ENCODE measurements around the gene ATG14. TPM values are rescaled to one million over a fixed set of nuclear protein-coding genes. Genes with fewer than 3 reads are reported as not detected.
"Not testable (repeated sequence)": the region's sequence is repeated elsewhere in the genome, so short reads cannot be mapped to it uniquely, and the experiment has no call there.

Gene ATG14
- total RNA-seq, 1 donor, result 9.4 TPM

- DNase-seq (ENCODE audit: low read depth in 2 of 3, low spot score in 2 of 3), result peak in 1 of 3 donors; percentile 34
Observed at GRCh38 chr14:55433880-55434804, 22.5 kb upstream of the ATG14 start.

GRCh38 chr14:55432628-55433027, 21.0 kb upstream of the ATG14 start:
- no peak for DNase-seq (ENCODE audit: low read depth in 2 of 3, low spot score in 2 of 3)

- peak; percentile 35 to 82 (median 61) for DNase-seq (ENCODE audit: low read depth in 2 of 3, low spot score in 2 of 3)
Observed at GRCh38 chr14:55430024-55430690, 18.5 kb upstream of the ATG14 start.

GRCh38 chr14:55427439-55427838, 15.8 kb upstream of the ATG14 start:
- no peak for DNase-seq (ENCODE audit: low read depth in 2 of 3, low spot score in 2 of 3)

GRCh38 chr14:55426891-55427290, 15.3 kb upstream of the ATG14 start:
- DNase-seq (ENCODE audit: low read depth in 2 of 3, low spot score in 2 of 3), result no peak

- no peak for DNase-seq (ENCODE audit: low read depth in 2 of 3, low spot score in 2 of 3)
Observed at GRCh38 chr14:55425091-55425490, 13.5 kb upstream of the ATG14 start.

GRCh38 chr14:55423969-55424368, 12.3 kb upstream of the ATG14 start:
- no peak for DNase-seq (ENCODE audit: low read depth in 2 of 3, low spot score in 2 of 3)

- not testable (repeated sequence) for DNase-seq (ENCODE audit: low read depth in 2 of 3, low spot score in 2 of 3)
Observed at GRCh38 chr14:55422338-55422737, 10.7 kb upstream of the ATG14 start.

GRCh38 chr14:55419663-55420062, 8.0 kb upstream of the ATG14 start:
- no peak for DNase-seq (ENCODE audit: low read depth in 2 of 3, low spot score in 2 of 3)

GRCh38 chr14:55418411-55418810, 6.8 kb upstream of the ATG14 start:
- no peak for DNase-seq (ENCODE audit: low read depth in 2 of 3, low spot score in 2 of 3)

GRCh38 chr14:55417955-55418354, 6.3 kb upstream of the ATG14 start:
- no peak for DNase-seq (ENCODE audit: low read depth in 2 of 3, low spot score in 2 of 3)

- peak in 1 of 3 donors; percentile 28 for DNase-seq (ENCODE audit: low read depth in 2 of 3, low spot score in 2 of 3)
Observed at GRCh38 chr14:55416866-55417265, 5.2 kb upstream of the ATG14 start.

- no peak for DNase-seq (ENCODE audit: low read depth in 2 of 3, low spot score in 2 of 3)
Observed at GRCh38 chr14:55414551-55414950, 2.9 kb upstream of the ATG14 start.

GRCh38 chr14:55412676-55413075, 1.0 kb upstream of the ATG14 start:
- no peak for DNase-seq (ENCODE audit: low read depth in 2 of 3, low spot score in 2 of 3)

- no peak for DNase-seq (ENCODE audit: low read depth in 2 of 3, low spot score in 2 of 3)
Observed at GRCh38 chr14:55410876-55411275, 754 bp downstream of the ATG14 start.

- DNase-seq (ENCODE audit: low read depth in 2 of 3, low spot score in 2 of 3), result no peak
Observed at GRCh38 chr14:55404173-55404854, 7.3 kb downstream of the ATG14 start.

GRCh38 chr14:55401751-55402150, 9.9 kb downstream of the ATG14 start:
- DNase-seq (ENCODE audit: low read depth in 2 of 3, low spot score in 2 of 3), result no peak

- DNase-seq (ENCODE audit: low read depth in 2 of 3, low spot score in 2 of 3), result no peak
Observed at GRCh38 chr14:55399852-55400251, 11.8 kb downstream of the ATG14 start.

- DNase-seq (ENCODE audit: low read depth in 2 of 3, low spot score in 2 of 3), result no peak
Observed at GRCh38 chr14:55399183-55399582, 12.4 kb downstream of the ATG14 start.

- DNase-seq (ENCODE audit: low read depth in 2 of 3, low spot score in 2 of 3), result no peak
Observed at GRCh38 chr14:55398679-55399078, 13.0 kb downstream of the ATG14 start.

- DNase-seq (ENCODE audit: low read depth in 2 of 3, low spot score in 2 of 3), result no peak
Observed at GRCh38 chr14:55389330-55389729, 22.3 kb downstream of the ATG14 start.

All from hematopoietic multipotent progenitor cell (in vitro differentiated cells).